Measurements from ENCODE around the gene ESF1. TPM values are rescaled to one million over a fixed set of nuclear protein-coding genes. Genes with fewer than 3 reads are reported as not detected.

The ESF1 gene
- total RNA-seq, 1 donor from 2014 or later: 17.4 TPM

GRCh38 chr20:13753436-13754036 lies 31.2 kb downstream of the ESF1 start:
- Mint-ChIP-seq H3K27ac (no peak overlapping the region), H3K4me1 (no peaks in the 10 kb centered on the region), H3K36me3 (peaks cover 23% of the 10 kb centered on the region), H3K9me3 (no peaks in the 10 kb centered on the region), H3K27me3 (ENCODE audit: low read depth) (no peaks in the 10 kb centered on the region), H3K4me3 (no peak overlapping the region)
- no peak for TF ChIP-seq CTCF (IDR thresholded peaks at IDR 0.05; ENCODE audit: unreplicated experiment)
- DNase-seq (ENCODE audit: low spot score in 2 of 2, unreplicated experiment in 2 of 2): no peak

- Mint-ChIP-seq H3K36me3 (peaks cover 20% of the 10 kb centered on the region), H3K9me3 (no peaks in the 10 kb centered on the region), H3K4me1 (no peaks in the 10 kb centered on the region), H3K27ac (no peak overlapping the region), H3K4me3 (no peak overlapping the region), H3K27me3 (ENCODE audit: low read depth) (no peaks in the 10 kb centered on the region)
- DNase-seq (ENCODE audit: low spot score in 2 of 2, unreplicated experiment in 2 of 2): no peak
- TF ChIP-seq CTCF (IDR thresholded peaks at IDR 0.05; ENCODE audit: unreplicated experiment): no peak
These were observed 34.9 kb downstream of the ESF1 start for GRCh38 chr20:13749811-13750210.

GRCh38 chr20:13745784-13746183 lies 38.9 kb downstream of the ESF1 start:
- no peak for DNase-seq (ENCODE audit: low spot score in 2 of 2, unreplicated experiment in 2 of 2)
- no peak for TF ChIP-seq CTCF (IDR thresholded peaks at IDR 0.05; ENCODE audit: unreplicated experiment)
- H3K27ac Mint-ChIP-seq: no peak overlapping the region
- H3K4me1 Mint-ChIP-seq: no peaks in the 10 kb centered on the region
- peaks cover 23% of the 10 kb centered on the region for H3K9me3 Mint-ChIP-seq
- H3K27me3 Mint-ChIP-seq (ENCODE audit: low read depth): no peaks in the 10 kb centered on the region
- peaks cover 43% of the 10 kb centered on the region for H3K36me3 Mint-ChIP-seq
- H3K4me3 Mint-ChIP-seq: no peak overlapping the region

GRCh38 chr20:13744352-13744751 lies 40.4 kb downstream of the ESF1 start:
- Mint-ChIP-seq H3K4me3 (no peak overlapping the region), H3K4me1 (no peaks in the 10 kb centered on the region), H3K27me3 (ENCODE audit: low read depth) (no peaks in the 10 kb centered on the region), H3K36me3 (peaks cover 51% of the 10 kb centered on the region), H3K27ac (no peak overlapping the region), H3K9me3 (peaks cover 31% of the 10 kb centered on the region)
- DNase-seq (ENCODE audit: low spot score in 2 of 2, unreplicated experiment in 2 of 2): no peak
- TF ChIP-seq CTCF (IDR thresholded peaks at IDR 0.05; ENCODE audit: unreplicated experiment): no peak

GRCh38 chr20:13741879-13742278 lies 42.8 kb downstream of the ESF1 start:
- no peak overlapping the region for H3K4me3 Mint-ChIP-seq
- no peak overlapping the region for H3K27ac Mint-ChIP-seq
- no peaks in the 10 kb centered on the region for H3K4me1 Mint-ChIP-seq
- DNase-seq (ENCODE audit: low spot score in 2 of 2, unreplicated experiment in 2 of 2): no peak
- peaks cover 38% of the 10 kb centered on the region for H3K9me3 Mint-ChIP-seq
- H3K27me3 Mint-ChIP-seq (ENCODE audit: low read depth): no peaks in the 10 kb centered on the region
- H3K36me3 Mint-ChIP-seq: peaks cover 60% of the 10 kb centered on the region
- no peak for TF ChIP-seq CTCF (IDR thresholded peaks at IDR 0.05; ENCODE audit: unreplicated experiment)
